Muscle layer of duodenum (tissue), 2 donors: Measurements from ENCODE around the gene ABI3.
A peak's percentile ranks its signal among the peaks of the same experiment; 100 is the strongest.

Source experiments
- H3K27ac ChIP-seq: one replicate; pipeline ENCODE4 v1.7.0; 2013; ENCODE audit warnings: mild to moderate bottlenecking, low read length
- H3K27me3 ChIP-seq: one replicate; pipeline ENCODE4 v1.7.0; 2013; ENCODE audit warnings: low read depth, mild to moderate bottlenecking, control low read depth, low read length
- H3K36me3 ChIP-seq, 2 donors: one replicate each; pipeline ENCODE4 v1.7.0; 2013; ENCODE audit warnings: low read length in 2 of 2, control low read depth in 1 of 2, mild to moderate bottlenecking in 1 of 2; ENCODE audit not compliant: insufficient read depth in 2 of 2, control insufficient read depth in 1 of 2
- H3K4me1 ChIP-seq, 2 donors: one replicate each; pipeline ENCODE4 v1.7.0; 2013; ENCODE audit warnings: low read length in 2 of 2, mild to moderate bottlenecking in 2 of 2, control low read depth in 1 of 2, moderate library complexity in 1 of 2; ENCODE audit not compliant: insufficient read depth in 2 of 2, control insufficient read depth in 1 of 2
- H3K4me3 ChIP-seq, 2 donors: one replicate each; pipeline ENCODE4 v1.7.0; 2013; ENCODE audit warnings: low read length in 2 of 2, low read depth in 1 of 2, mild to moderate bottlenecking in 1 of 2
- H3K9me3 ChIP-seq, 2 donors: one replicate each; pipeline ENCODE4 v1.7.0; 2013; ENCODE audit warnings: low read length in 2 of 2, control low read depth in 1 of 2, mild to moderate bottlenecking in 1 of 2; ENCODE audit not compliant: control insufficient read depth in 1 of 2
- donor health status: healthy.

Gene ABI3

GRCh38 chr17:49198211-49198610 lies 12.3 kb upstream of the ABI3 start:
- Histone ChIP-seq H3K27me3 (no peaks in the 10 kb centered on the region), H3K27ac (no peak overlapping the region), H3K9me3 (no peaks in the 10 kb centered on the region), H3K4me3 (no peak overlapping the region), H3K36me3 (no peaks in the 10 kb centered on the region), H3K4me1 (peaks cover 0 to 2% of the 10 kb centered on the region in 2 donors)

DNA sequence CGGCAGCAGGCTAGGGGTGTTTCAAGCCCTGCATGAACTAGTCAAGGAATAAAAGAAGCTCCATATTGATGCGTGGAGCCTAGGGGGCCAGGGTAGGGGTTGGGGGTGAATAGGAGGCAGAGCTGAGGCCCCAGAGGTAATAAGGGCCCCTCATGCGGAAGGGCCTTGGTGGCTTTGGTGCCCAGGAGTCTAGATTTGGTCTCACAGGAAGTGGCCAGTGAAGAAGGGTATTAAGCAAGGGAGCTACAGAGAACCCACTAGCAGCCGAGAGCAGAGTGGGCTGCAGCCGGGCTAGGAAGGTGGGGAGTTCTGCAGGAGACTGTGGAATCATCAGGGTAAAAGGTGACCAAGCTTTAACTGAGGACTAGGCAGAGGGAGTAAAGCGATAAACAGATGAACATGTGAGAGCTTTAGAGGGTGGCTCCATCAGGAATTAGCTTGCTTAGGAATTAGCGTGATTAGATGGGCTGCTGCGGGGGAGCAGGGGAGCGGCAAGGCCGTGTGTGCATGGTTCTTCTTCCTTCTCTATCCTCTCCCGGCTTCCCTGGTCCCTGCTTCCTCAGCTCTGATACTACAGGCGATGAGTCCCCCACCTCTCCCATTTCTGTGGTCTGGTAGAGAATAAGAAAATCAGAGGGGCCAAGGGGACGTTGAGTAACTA lies 10.0 kb upstream of the ABI3 start:
- no peaks in the 10 kb centered on the region for H3K27me3 ChIP-seq
- H3K4me1 ChIP-seq, result no peaks in the 10 kb centered on the region
- no peak overlapping the region for H3K27ac ChIP-seq
- H3K9me3 ChIP-seq, result no peaks in the 10 kb centered on the region
- no peak overlapping the region for H3K4me3 ChIP-seq
- H3K36me3 ChIP-seq, result no peaks in the 10 kb centered on the region

DNA sequence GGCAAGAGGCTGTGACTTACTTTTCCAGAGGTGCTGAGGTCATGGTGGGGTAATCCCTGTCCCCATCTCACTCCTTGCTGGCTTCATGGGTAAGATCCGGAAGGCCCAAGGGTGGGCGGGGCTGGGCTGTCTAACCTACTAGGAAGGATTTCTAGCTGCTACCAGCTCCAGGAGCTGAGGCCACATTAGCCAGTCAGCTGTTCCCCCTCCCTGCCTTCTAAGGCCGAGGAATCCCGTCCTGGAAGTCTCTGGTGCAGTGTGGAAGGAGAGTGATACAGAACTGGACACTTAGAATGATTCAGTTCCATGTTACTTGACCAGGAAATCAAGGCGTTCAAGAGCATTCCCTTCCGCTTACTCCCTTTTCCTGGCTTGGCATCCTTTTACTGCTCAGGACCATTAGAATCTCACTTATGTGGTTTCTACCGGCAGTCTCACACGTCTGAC lies 9.0 kb upstream of the ABI3 start:
- no peaks in the 10 kb centered on the region for H3K27me3 ChIP-seq
- H3K4me1 ChIP-seq, result no peaks in the 10 kb centered on the region
- no peaks in the 10 kb centered on the region for H3K9me3 ChIP-seq
- H3K4me3 ChIP-seq, result no peak overlapping the region
- no peak overlapping the region for H3K27ac ChIP-seq
- H3K36me3 ChIP-seq, result no peaks in the 10 kb centered on the region

- Histone ChIP-seq H3K27ac (no peak overlapping the region), H3K27me3 (no peaks in the 10 kb centered on the region), H3K9me3 (no peaks in the 10 kb centered on the region), H3K36me3 (no peaks in the 10 kb centered on the region), H3K4me1 (no peaks in the 10 kb centered on the region), H3K4me3 (no peak overlapping the region)
Measured at GRCh38 chr17:49203796-49204195, 6.7 kb upstream of the ABI3 start.

GRCh38 chr17:49204516-49204915 lies 6.0 kb upstream of the ABI3 start:
- no peaks in the 10 kb centered on the region for H3K27me3 ChIP-seq
- H3K36me3 ChIP-seq, result no peaks in the 10 kb centered on the region
- no peaks in the 10 kb centered on the region for H3K9me3 ChIP-seq
- no peak overlapping the region for H3K27ac ChIP-seq
- H3K4me1 ChIP-seq, result no peaks in the 10 kb centered on the region
- H3K4me3 ChIP-seq, result no peak overlapping the region

GRCh38 chr17:49209061-49209571 lies 1.4 kb upstream of the ABI3 start:
- Histone ChIP-seq H3K4me1 (peaks cover 0 to 8% of the 10 kb centered on the region in 2 donors), H3K36me3 (no peaks in the 10 kb centered on the region), H3K27me3 (no peaks in the 10 kb centered on the region), H3K9me3 (no peaks in the 10 kb centered on the region), H3K27ac (peak overlapping the region; percentile 60), H3K4me3 (no peak overlapping the region)

GRCh38 chr17:49213399-49213798 lies 2.9 kb downstream of the ABI3 start:
- Histone ChIP-seq H3K27me3 (no peaks in the 10 kb centered on the region), H3K36me3 (no peaks in the 10 kb centered on the region), H3K4me1 (peaks cover 13 to 27% of the 10 kb centered on the region in 2 donors), H3K27ac (no peak overlapping the region), H3K4me3 (peak overlapping the region in 1 of 2 donors; percentile 11), H3K9me3 (no peaks in the 10 kb centered on the region)

DNA sequence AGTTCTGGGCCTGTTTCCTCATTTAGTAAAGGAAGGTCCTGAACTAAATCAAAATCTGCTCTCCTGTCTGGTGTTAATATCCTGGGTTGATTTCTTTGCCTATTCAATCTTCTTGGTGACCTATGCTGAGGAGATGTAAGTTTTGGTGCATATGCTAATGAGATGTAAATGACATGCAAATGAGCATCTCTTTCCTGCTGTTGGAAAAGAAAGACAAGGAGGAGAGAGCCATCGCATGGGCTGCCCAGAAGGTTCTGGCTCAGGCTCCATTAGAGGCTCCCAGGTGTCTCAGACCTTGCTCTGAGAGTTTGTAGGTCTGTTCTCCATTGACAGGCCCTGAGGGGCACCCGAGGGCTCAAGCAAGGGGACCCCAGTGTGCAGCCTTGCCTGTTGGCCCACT lies 3.3 kb downstream of the ABI3 start:
- no peak overlapping the region for H3K4me3 ChIP-seq
- H3K36me3 ChIP-seq, result no peaks in the 10 kb centered on the region
- H3K27ac ChIP-seq, result no peak overlapping the region
- H3K9me3 ChIP-seq, result no peaks in the 10 kb centered on the region
- no peaks in the 10 kb centered on the region for H3K27me3 ChIP-seq
- H3K4me1 ChIP-seq, result peaks cover 13 to 27% of the 10 kb centered on the region in 2 donors

- H3K4me3 ChIP-seq, result no peak overlapping the region
- no peaks in the 10 kb centered on the region for H3K36me3 ChIP-seq
- no peak overlapping the region for H3K27ac ChIP-seq
- H3K27me3 ChIP-seq, result no peaks in the 10 kb centered on the region
- no peaks in the 10 kb centered on the region for H3K9me3 ChIP-seq
- peaks cover 13 to 35% of the 10 kb centered on the region in 2 donors for H3K4me1 ChIP-seq
Measured at GRCh38 chr17:49214676-49215360, 4.3 kb downstream of the ABI3 start.

GRCh38 chr17:49216482-49216881 lies 6.0 kb downstream of the ABI3 start:
- Histone ChIP-seq H3K27me3 (peaks cover 3% of the 10 kb centered on the region), H3K9me3 (no peaks in the 10 kb centered on the region), H3K27ac (no peak overlapping the region), H3K36me3 (no peaks in the 10 kb centered on the region), H3K4me1 (peaks cover 13 to 32% of the 10 kb centered on the region in 2 donors), H3K4me3 (no peak overlapping the region)

DNA sequence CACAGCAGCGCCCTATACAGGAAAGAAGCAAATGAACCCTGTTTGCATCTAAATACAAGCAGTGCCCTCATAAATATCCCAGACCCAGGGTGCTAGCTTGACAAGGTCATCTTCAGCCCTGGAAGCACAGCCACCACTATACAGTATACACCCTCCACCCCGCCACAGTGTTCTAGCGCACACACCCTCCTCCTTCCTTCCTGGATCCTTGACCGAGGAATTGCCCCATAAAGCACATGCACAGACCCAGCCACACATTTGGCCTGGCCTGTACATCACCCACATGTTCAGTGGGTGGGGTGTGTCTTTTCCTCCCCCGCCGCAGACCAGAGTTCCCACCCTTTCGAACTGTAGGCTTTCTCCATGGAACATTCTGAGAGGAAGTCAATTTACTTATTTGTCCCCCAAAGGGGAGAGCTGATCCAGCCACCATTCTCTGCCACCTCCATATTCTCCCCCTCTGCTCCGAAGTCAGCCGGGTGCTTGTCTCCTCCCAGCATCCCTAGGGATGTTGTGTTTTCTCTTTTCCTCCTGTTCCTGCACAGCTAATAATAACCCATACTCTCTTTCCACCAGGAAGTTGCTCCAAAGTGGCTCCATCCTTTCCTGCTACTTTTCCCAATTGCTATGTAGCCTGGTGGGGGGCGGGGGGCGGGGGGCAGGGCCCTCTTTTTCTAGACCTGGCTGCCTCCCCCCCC lies 6.6 kb downstream of the ABI3 start:
- Histone ChIP-seq H3K4me1 (peaks cover 13 to 32% of the 10 kb centered on the region in 2 donors), H3K27ac (no peak overlapping the region), H3K36me3 (no peaks in the 10 kb centered on the region), H3K27me3 (peaks cover 3% of the 10 kb centered on the region), H3K4me3 (no peak overlapping the region), H3K9me3 (no peaks in the 10 kb centered on the region)
